ENCODE results near the gene NIT1. TPM values are rescaled to one million over a fixed set of nuclear protein-coding genes. Genes with fewer than 3 reads are reported as not detected.

Gene NIT1
- total RNA-seq, 3 donors from 2014 or later: 36.3 to 44.5 (median 37.0) TPM

DNA sequence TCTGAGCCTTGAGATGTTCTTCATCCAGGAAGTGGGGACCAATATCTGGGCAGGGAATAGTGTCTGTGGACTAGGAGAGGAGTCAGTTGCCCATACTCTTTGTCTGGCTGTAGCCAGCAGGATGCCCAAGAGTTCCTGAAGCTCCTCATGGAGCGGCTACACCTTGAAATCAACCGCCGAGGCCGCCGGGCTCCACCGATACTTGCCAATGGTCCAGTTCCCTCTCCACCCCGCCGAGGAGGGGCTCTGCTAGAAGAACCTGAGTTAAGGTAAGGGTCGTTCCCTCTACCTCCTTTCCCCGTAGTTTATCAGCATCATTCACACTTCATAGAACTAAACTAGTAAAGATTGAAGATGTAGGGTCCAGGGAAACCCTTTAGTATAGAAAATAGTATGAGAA is 44.9 kb downstream of the NIT1 start:
- H3K27ac ChIP-seq: peak overlapping the region in 1 of 2 donors; percentile 27
- H3K27me3 ChIP-seq: no peaks in the 10 kb centered on the region
- TF ChIP-seq, protein P1, sequence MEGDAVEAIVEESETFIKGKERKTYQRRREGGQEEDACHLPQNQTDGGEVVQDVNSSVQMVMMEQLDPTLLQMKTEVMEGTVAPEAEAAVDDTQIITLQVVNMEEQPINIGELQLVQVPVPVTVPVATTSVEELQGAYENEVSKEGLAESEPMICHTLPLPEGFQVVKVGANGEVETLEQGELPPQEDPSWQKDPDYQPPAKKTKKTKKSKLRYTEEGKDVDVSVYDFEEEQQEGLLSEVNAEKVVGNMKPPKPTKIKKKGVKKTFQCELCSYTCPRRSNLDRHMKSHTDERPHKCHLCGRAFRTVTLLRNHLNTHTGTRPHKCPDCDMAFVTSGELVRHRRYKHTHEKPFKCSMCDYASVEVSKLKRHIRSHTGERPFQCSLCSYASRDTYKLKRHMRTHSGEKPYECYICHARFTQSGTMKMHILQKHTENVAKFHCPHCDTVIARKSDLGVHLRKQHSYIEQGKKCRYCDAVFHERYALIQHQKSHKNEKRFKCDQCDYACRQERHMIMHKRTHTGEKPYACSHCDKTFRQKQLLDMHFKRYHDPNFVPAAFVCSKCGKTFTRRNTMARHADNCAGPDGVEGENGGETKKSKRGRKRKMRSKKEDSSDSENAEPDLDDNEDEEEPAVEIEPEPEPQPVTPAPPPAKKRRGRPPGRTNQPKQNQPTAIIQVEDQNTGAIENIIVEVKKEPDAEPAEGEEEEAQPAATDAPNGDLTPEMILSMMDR (IDR thresholded peaks at IDR 0.05): no peak
- no peak for TF ChIP-seq POLR2AphosphoS5 (IDR thresholded peaks at IDR 0.05)
- no peak for TF ChIP-seq POLR2A (IDR thresholded peaks at IDR 0.05)
- H3K4me1 ChIP-seq: peaks cover 4 to 18% of the 10 kb centered on the region in 2 donors
- no peak for DNase-seq (ENCODE audit: low spot score in 2 of 2)
- intact Hi-C loops (cut with DNase I; ENCODE audit: low total_unique reads): no loop called here
- H3K36me3 ChIP-seq: no peaks in the 10 kb centered on the region
- no peak overlapping the region for H3K4me3 ChIP-seq
- no peaks in the 10 kb centered on the region for H3K9me3 ChIP-seq

DNA sequence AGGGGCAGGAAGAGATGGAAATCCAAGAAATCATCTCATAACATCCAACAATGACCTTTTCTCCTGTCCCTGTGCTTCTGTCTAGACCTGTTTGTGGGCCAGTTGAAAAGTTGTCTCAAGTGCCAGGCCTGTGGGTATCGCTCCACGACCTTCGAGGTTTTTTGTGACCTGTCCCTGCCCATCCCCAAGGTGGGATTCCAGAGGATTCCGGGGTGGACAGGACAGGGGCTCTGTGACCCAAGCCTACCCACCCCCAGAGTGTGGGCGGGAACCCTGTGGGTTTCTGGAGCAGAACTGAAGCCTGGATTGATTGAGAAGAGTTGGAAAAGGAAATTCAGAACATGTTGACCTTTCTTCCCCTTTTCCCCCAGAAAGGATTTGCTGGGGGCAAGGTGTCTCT is 45.9 kb downstream of the NIT1 start:
- Histone ChIP-seq H3K9me3 (no peaks in the 10 kb centered on the region), H3K27me3 (no peaks in the 10 kb centered on the region), H3K27ac (peak overlapping the region; percentile 8 to 93), H3K36me3 (no peaks in the 10 kb centered on the region), H3K4me1 (peaks cover 4 to 18% of the 10 kb centered on the region in 2 donors), H3K4me3 (no peak overlapping the region)
- TF ChIP-seq POLR2AphosphoS5 (IDR thresholded peaks at IDR 0.05) (no peak), POLR2A (IDR thresholded peaks at IDR 0.05) (no peak)
- TF ChIP-seq, protein P1 (IDR thresholded peaks at IDR 0.05): no peak
- intact Hi-C loops (cut with DNase I; ENCODE audit: low total_unique reads): no loop called here
- no peak for DNase-seq (ENCODE audit: low spot score in 2 of 2)

DNA sequence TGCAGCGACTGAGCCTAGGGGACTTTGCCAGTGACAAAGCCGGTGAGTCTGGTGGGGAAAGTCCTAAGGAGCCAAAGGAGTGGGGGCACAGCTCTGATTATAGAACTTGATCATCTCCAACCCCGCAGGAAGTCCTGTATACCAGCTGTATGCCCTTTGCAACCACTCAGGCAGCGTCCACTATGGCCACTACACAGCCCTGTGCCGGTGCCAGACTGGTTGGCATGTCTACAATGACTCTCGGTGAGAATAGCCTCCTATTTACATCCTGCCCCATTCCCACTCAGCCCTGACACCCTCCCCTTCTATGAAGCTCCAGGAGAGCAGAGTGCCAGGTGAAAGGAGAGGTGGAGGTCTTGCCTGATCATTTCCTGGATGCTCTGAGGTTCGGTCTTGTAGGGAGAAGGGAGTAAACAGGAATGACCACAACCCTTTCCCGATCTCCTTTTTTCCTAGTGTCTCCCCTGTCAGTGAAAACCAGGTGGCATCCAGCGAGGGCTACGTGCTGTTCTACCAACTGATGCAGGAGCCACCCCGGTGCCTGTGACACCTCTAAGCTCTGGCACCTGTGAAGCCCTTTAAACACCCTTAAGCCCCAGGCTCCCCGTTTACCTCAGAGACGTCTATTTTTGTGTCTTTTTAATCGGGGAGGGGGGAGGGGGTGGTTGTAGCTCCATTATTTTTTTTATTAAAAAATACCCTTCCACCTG is 47.2 kb downstream of the NIT1 start:
- Histone ChIP-seq H3K9me3 (no peaks in the 10 kb centered on the region), H3K36me3 (no peaks in the 10 kb centered on the region), H3K4me1 (peaks cover 3 to 16% of the 10 kb centered on the region in 2 donors), H3K27me3 (no peaks in the 10 kb centered on the region), H3K27ac (peak overlapping the region; percentile 92 to 93), H3K4me3 (peak overlapping the region; percentile 54 to 88 (median 86))
- TF ChIP-seq POLR2A (IDR thresholded peaks at IDR 0.05): no peak
- TF ChIP-seq, protein P1 (IDR thresholded peaks at IDR 0.05): no peak
- no peak for TF ChIP-seq POLR2AphosphoS5 (IDR thresholded peaks at IDR 0.05)
- DNase-seq (ENCODE audit: low spot score in 2 of 2): no peak
- intact Hi-C loops (cut with DNase I; ENCODE audit: low total_unique reads): no loop called here

DNA sequence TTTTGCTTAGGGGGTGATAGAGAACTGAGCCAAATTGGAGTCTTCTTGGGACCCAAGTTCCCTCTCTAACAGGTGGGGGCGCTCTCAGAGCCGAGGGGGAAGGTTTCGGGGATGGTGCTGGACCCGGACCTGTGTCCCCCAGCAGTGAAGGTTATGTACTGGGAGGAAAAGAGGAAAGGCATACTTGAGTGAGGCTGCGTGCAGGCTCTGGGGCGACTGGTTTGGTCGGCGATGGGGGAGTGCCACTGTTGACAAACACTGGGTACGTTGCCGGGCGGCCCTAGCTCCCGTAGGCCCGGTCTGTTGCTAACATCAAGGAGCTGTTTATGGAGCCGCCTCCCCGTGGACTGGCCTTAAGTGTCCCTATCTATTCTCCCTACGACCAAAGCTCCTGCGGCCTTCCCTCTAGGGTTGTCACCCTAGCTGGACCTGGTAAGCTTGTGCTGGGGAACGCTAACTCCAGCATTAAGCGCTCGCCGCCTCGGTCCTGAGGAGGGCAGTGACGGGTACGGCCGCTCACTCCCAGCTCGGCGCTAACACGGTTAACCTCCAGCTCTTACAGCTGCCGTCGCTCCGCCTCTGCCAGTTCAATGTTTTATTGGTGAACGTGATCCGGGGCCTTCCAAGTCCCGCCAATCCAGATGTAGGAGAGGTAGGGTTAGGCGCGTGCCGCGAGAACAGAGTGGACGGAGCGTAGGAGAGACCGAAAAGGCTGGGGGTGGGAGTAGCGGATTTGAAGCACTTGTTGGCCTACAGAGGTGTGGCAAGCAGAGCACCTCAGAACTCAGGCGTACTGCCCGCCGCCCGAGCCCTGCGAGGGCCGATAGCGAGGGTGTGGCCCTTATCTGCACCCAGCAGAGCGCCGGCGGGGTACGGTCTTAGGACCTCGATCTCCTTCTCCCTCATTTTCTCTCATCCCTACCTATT is 48.1 kb downstream of the NIT1 start, which contains the start of gene PPOX:
TSS of gene PPOX (plus strand) at position 685 of the 927 bp plus-strand sequence. CDS start 422 bp downstream, outside the sequence.
- peak; percentile 32 for TF ChIP-seq POLR2A (IDR thresholded peaks at IDR 0.05)
- TF ChIP-seq, protein P1 (IDR thresholded peaks at IDR 0.05): peak; percentile 9 to 33 (median 31)
- peak; percentile 73 to 90 (median 85) for TF ChIP-seq POLR2AphosphoS5 (IDR thresholded peaks at IDR 0.05)
- Histone ChIP-seq H3K9me3 (no peaks in the 10 kb centered on the region), H3K27me3 (no peaks in the 10 kb centered on the region), H3K36me3 (no peaks in the 10 kb centered on the region), H3K27ac (peak within 1 kb of the TSS; percentile 92 to 93), H3K4me3 (peak within 1 kb of the TSS; percentile 54 to 88 (median 86)), H3K4me1 (peaks cover 0 to 9% of the 10 kb centered on the region in 2 donors)
- intact Hi-C loops (cut with DNase I; ENCODE audit: low total_unique reads): no loop called here
- DNase-seq (ENCODE audit: low spot score in 2 of 2): peak; percentile 97 to 98

Data from breast epithelium (tissue), 4 donors.